Karpas-422 (cell line): ENCODE data around the gene SYK. TPM values are rescaled to one million over a fixed set of nuclear protein-coding genes. Genes with fewer than 3 reads are reported as not detected.
"Not testable (repeated sequence)": the region's sequence is repeated elsewhere in the genome, so short reads cannot be mapped to it uniquely, and the experiment has no call there.

ENCODE experiments used
- DNase-seq: peaks from one replicate; pipeline ENCODE4 v3.0.0-alpha.2; 2015
- H2AFZ ChIP-seq: fragments of 200-600 bp; sonication (generic); 2 replicates; pipeline ENCODE4 v1.6.1; 2014; ENCODE audit warnings: antibody characterized with exemption, low read length, mixed read lengths
- H3K27ac ChIP-seq: fragments of 200-600 bp; sonication (generic); 2 replicates; pipeline ENCODE4 v1.5.1; 2014; ENCODE audit warnings: mild to moderate bottlenecking, low read length, moderate library complexity
- H3K27me3 ChIP-seq: fragments of 200-600 bp; sonication (generic); 2 replicates; pipeline ENCODE4 v1.6.1; 2014; ENCODE audit warnings: low read length, mixed read lengths
- H3K36me3 ChIP-seq: fragments of 200-600 bp; sonication (generic); 2 replicates; pipeline ENCODE4 v1.6.1; 2014; ENCODE audit warnings: low read length, mixed read lengths; ENCODE audit not compliant: insufficient read depth
- H3K4me1 ChIP-seq: fragments of 200-600 bp; sonication (generic); 2 replicates; pipeline ENCODE4 v1.6.1; 2014; ENCODE audit warnings: mild to moderate bottlenecking, low read length, mixed read lengths
- H3K4me2 ChIP-seq: fragments of 200-600 bp; sonication (generic); 2 replicates; pipeline ENCODE4 v1.6.1; 2014; ENCODE audit warnings: low read length, low read depth, mild to moderate bottlenecking; ENCODE audit not compliant: poor library complexity, severe bottlenecking
- H3K4me3 ChIP-seq: fragments of 200-600 bp; sonication (generic); 2 replicates; pipeline ENCODE4 v1.5.1; 2014; ENCODE audit warnings: mild to moderate bottlenecking, antibody characterized with exemption, low read length, mixed read lengths
- H3K79me2 ChIP-seq: fragments of 200-600 bp; sonication (generic); 2 replicates; pipeline ENCODE4 v1.6.1; 2014; ENCODE audit warnings: mild to moderate bottlenecking, low read length, mixed read lengths
- H3K9ac ChIP-seq: fragments of 200-600 bp; sonication (generic); 2 replicates; pipeline ENCODE4 v1.6.0; 2014; ENCODE audit warnings: low read length
- H3K9me2 ChIP-seq: fragments of 200-600 bp; sonication (generic), shearing (Covaris generic); replicated peaks from 2 replicates; pipeline ENCODE4 v1.6.0; 2014; ENCODE audit warnings: mild to moderate bottlenecking, low read length, moderate library complexity; ENCODE audit not compliant: insufficient read depth
- H3K9me3 ChIP-seq: fragments of 300-700, 200-600 bp; sonication (generic); 2 replicates; pipeline ENCODE4 v1.6.1; 2014; ENCODE audit warnings: low read length, mixed read lengths
- H4K20me1 ChIP-seq: fragments of 200-600 bp; sonication (generic); 2 replicates; pipeline ENCODE4 v1.6.1; 2014; ENCODE audit warnings: mild to moderate bottlenecking, antibody characterized with exemption, low read length, low read depth; ENCODE audit not compliant: insufficient read depth
- total RNA-seq: library from RNA; depleted of rRNA; stranded (reverse); fragments of >200 nt; shearing (Covaris generic); gene quantifications from 2 replicates; pipeline ENCODE4 v1.2.3, GENCODE V29; 2014; ENCODE audit warnings: low replicate concordance

Gene SYK
- total RNA-seq, 1 experiment from 2014 or later = 151 TPM

DNA sequence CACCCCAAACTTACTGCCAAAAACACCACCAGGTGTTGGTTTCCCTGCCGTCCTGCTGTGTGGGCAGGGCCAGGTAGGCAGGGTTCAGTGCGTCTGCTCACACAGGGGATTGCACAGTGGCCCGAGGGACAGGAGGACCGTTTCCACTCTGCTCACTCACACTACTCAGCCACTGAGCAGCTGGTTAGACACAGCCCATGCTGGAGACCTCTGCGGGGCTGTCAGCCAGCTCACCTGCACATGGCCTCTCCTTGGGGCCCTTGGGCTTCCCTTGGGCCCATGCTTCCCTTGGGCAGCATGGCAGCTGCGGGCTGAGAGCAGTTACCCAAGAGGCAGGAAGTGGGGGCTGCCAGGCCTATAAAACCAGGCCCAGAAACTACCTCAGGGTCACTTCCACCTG, 79.0 kb downstream of the SYK start:
- DNase-seq = no peak
- H3K4me1 ChIP-seq = peaks cover 10% of the 10 kb centered on the region
- peak overlapping the region; percentile 83 for H3K27ac ChIP-seq
- no peaks in the 10 kb centered on the region for H3K9me2 ChIP-seq
- no peaks in the 10 kb centered on the region for H3K27me3 ChIP-seq
- no peaks in the 10 kb centered on the region for H4K20me1 ChIP-seq
- no peaks in the 10 kb centered on the region for H3K79me2 ChIP-seq
- H3K36me3 ChIP-seq = peaks cover 91% of the 10 kb centered on the region
- H2AFZ ChIP-seq = no peak overlapping the region
- no peak overlapping the region for H3K9ac ChIP-seq
- H3K9me3 ChIP-seq = no peaks in the 10 kb centered on the region
- no peak overlapping the region for H3K4me2 ChIP-seq
- no peak overlapping the region for H3K4me3 ChIP-seq

- Histone ChIP-seq H3K9me2 (no peaks in the 10 kb centered on the region), H3K4me1 (peaks cover 10% of the 10 kb centered on the region), H4K20me1 (no peaks in the 10 kb centered on the region), H3K27me3 (no peaks in the 10 kb centered on the region), H3K27ac (peak overlapping the region; percentile 37; the same call in 1 of the 2 replicates), H3K9me3 (no peaks in the 10 kb centered on the region), H2AFZ (no peak overlapping the region), H3K4me3 (no peak overlapping the region), H3K4me2 (no peak overlapping the region), H3K36me3 (peaks cover 90% of the 10 kb centered on the region), H3K79me2 (no peaks in the 10 kb centered on the region), H3K9ac (no peak overlapping the region)
- DNase-seq = no peak
Measured at GRCh38 chr9:90881648-90882047, 80.0 kb downstream of the SYK start.

- no peak overlapping the region for H3K27ac ChIP-seq
Measured at GRCh38 chr9:90882991-90883600, 81.5 kb downstream of the SYK start.

DNA sequence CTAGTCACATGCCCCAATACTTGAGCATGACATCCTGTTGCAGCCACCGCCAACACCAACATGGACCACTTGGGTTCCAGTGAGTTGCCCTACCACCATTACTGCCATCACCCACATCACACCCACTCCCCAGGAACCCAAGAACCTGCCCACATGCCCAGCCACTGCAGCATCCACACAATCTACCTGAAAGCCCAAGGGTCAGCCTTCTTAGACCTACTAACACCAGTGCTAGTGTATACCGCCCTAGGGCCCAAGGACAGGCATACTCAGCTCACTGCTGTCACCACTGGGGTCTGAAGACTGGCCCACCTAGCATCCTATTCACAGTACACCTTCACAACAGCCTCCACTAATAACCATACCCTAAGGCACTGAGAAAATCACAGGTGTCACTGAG, 82.0 kb downstream of the SYK start:
- no peak for DNase-seq
- Histone ChIP-seq H3K9ac (no peak overlapping the region), H2AFZ (no peak overlapping the region), H3K9me2 (no peaks in the 10 kb centered on the region), H3K27me3 (no peaks in the 10 kb centered on the region), H3K4me2 (no peak overlapping the region), H3K27ac (no peak overlapping the region), H3K4me3 (no peak overlapping the region), H3K36me3 (peaks cover 87% of the 10 kb centered on the region), H3K9me3 (no peaks in the 10 kb centered on the region), H3K4me1 (peaks cover 10% of the 10 kb centered on the region), H3K79me2 (no peaks in the 10 kb centered on the region), H4K20me1 (0 out of 2 replicates have a peak, but pooled peaks cover 5% of the 10 kb centered on the region)

More at GRCh38 chr9:90882991-90883600, 81.5 kb downstream of the SYK start:
- no peaks in the 10 kb centered on the region for H4K20me1 ChIP-seq
- H3K36me3 ChIP-seq = peaks cover 87% of the 10 kb centered on the region
- DNase-seq = no peak
- no peak overlapping the region for H3K4me2 ChIP-seq
- H3K9me2 ChIP-seq = no peaks in the 10 kb centered on the region
- no peak overlapping the region for H3K9ac ChIP-seq
- H3K79me2 ChIP-seq = no peaks in the 10 kb centered on the region
- no peak overlapping the region for H3K4me3 ChIP-seq
- H3K27me3 ChIP-seq = no peaks in the 10 kb centered on the region
- H3K9me3 ChIP-seq = no peaks in the 10 kb centered on the region
- H2AFZ ChIP-seq = no peak overlapping the region
- peaks cover 10% of the 10 kb centered on the region for H3K4me1 ChIP-seq

DNA sequence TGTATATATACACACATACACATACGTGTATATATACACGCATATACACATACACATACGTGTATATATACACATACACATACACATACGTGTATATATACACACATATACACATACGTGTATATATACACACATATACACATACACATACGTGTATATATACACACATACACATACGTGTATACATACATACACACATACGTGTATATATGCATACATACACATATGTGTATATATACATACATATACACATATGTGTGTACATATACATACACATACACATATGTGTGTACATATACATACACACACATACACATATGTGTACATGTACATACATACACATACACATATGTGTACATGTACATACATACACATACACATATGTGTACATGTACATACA, 82.6 kb downstream of the SYK start:
- Histone ChIP-seq H3K4me1 (peaks cover 9% of the 10 kb centered on the region), H2AFZ (no peak overlapping the region), H3K9ac (no peak overlapping the region), H3K9me2 (no peaks in the 10 kb centered on the region), H3K36me3 (peaks cover 87% of the 10 kb centered on the region), H3K4me3 (no peak overlapping the region), H3K9me3 (no peaks in the 10 kb centered on the region), H3K27me3 (no peaks in the 10 kb centered on the region), H3K27ac (no peak overlapping the region), H4K20me1 (0 out of 2 replicates have a peak, but pooled peaks cover 8% of the 10 kb centered on the region), H3K4me2 (no peak overlapping the region), H3K79me2 (no peaks in the 10 kb centered on the region)
- no peak for DNase-seq

DNA sequence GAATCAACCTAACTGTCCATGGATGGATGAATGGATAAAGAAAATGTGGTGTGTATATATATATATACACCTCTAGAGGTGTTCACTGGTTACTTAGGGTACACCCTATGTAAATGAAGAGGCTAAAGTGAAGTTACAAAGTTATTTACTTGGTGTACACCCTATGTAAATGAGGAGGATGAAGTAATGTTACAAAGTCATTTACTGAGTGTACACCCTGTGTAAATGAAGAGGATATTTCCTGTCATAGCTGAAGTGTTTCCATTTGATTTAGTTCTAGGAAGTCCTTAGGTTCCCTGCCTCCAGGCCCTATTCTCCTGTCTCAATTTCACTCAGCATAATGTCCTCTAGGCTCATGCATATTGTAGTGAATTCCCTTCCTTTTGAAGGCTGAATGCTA, 85.2 kb downstream of the SYK start:
- not testable (repeated sequence) for H2AFZ ChIP-seq, H3K27me3 ChIP-seq, H3K9ac ChIP-seq, H3K4me3 ChIP-seq, H3K79me2 ChIP-seq, DNase-seq, H3K9me3 ChIP-seq, H3K4me1 ChIP-seq, H3K27ac ChIP-seq, H3K9me2 ChIP-seq, H3K4me2 ChIP-seq
- Histone ChIP-seq H4K20me1 (peaks cover 18% of the 10 kb centered on the region), H3K36me3 (peaks cover 77% of the 10 kb centered on the region)

DNA sequence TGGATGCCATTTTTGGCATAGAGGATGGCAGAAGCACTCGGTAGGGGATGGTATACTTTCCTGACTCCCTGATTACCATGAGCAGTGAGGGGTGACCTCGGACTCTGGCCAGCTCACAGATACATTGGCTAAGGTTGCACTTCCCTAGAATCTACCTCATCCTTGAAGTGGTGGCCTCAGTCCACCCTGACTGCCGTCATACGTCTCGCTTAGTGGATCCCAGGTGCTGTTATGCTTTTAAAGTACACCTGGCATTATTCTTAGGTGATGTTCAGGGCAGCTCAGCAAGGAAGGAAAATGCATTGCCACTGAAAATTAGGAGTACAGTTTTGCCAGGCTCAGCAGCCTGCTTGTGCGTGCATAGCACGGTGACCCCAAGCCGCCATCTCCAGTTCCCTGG, 87.3 kb downstream of the SYK start:
- no peak overlapping the region for H3K4me3 ChIP-seq
- H3K27me3 ChIP-seq = no peaks in the 10 kb centered on the region
- H3K9me2 ChIP-seq = no peaks in the 10 kb centered on the region
- H4K20me1 ChIP-seq = peaks cover 21% of the 10 kb centered on the region
- H3K9ac ChIP-seq = no peak overlapping the region
- H3K4me2 ChIP-seq = no peak overlapping the region
- no peaks in the 10 kb centered on the region for H3K79me2 ChIP-seq
- H3K9me3 ChIP-seq = no peaks in the 10 kb centered on the region
- no peaks in the 10 kb centered on the region for H3K4me1 ChIP-seq
- DNase-seq = no peak
- H3K27ac ChIP-seq = no peak overlapping the region
- H2AFZ ChIP-seq = no peak overlapping the region
- peaks cover 75% of the 10 kb centered on the region for H3K36me3 ChIP-seq

GRCh38 chr9:90890146-90890810, 88.7 kb downstream of the SYK start:
- no peak overlapping the region for H3K4me2 ChIP-seq
- H2AFZ ChIP-seq = no peak overlapping the region
- no peaks in the 10 kb centered on the region for H3K27me3 ChIP-seq
- no peak overlapping the region for H3K27ac ChIP-seq
- no peak overlapping the region for H3K9ac ChIP-seq
- no peaks in the 10 kb centered on the region for H3K9me3 ChIP-seq
- no peaks in the 10 kb centered on the region for H3K9me2 ChIP-seq
- DNase-seq = no peak
- H4K20me1 ChIP-seq = peaks cover 28% of the 10 kb centered on the region
- no peaks in the 10 kb centered on the region for H3K4me1 ChIP-seq
- H3K4me3 ChIP-seq = no peak overlapping the region
- H3K36me3 ChIP-seq = peaks cover 78% of the 10 kb centered on the region
- H3K79me2 ChIP-seq = no peaks in the 10 kb centered on the region
